NCI-H128 (cell line): ENCODE measurements around the gene PPP1R12C.
"Not testable (repeated sequence)": the region's sequence is repeated elsewhere in the genome, so short reads cannot be mapped to it uniquely, and the experiment has no call there.

Experiments used
- DNase-seq: peaks from one replicate; lab custom pipeline; 2025; ENCODE audit not compliant: unreplicated experiment; lab: John Stamatoyannopoulos, UW

The PPP1R12C gene

DNA sequence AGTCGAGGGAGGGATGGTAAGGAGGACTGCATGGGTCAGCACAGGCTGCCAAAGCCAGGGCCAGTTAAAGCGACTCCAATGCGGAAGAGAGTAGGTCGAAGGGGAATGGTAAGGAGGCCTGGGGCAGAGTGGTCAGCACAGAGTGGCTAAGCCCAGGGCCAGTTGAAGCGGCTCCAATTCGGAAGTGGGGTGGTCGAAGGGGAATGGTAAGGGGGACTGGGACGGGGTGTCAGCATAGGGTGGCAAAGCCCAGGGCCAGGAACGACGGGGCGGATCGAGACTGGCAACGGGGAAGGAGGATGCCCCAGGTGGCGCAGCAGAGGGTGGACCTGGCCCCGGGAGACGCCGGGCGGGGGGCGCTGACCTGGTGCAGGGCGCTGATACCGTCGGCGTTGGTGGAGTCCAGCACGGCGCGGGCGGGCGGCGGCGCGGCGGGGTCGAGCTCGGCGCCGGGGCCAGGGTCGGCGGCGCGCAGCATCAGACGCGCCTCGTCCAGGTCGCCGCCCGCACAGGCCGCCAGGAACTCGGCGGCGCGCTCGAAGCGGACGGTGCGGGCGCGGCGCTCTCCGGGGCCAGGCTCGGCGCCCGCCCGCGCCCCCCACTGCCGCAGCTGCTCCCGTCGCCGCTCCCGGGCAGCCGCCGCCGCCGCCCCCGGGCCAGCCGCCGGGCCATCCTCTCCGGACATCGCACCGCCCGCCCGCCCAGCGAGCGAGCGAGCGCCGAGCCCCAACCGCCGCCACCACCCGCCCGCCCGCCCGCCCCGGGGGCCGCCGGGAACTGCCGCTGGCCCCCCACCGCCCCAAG, at the start of gene PPP1R12C:
TSS of gene PPP1R12C (minus strand) at position 779 of the 804 bp plus-strand sequence. CDS start at position 685, 94 bp downstream.
- no peak for DNase-seq

DNA sequence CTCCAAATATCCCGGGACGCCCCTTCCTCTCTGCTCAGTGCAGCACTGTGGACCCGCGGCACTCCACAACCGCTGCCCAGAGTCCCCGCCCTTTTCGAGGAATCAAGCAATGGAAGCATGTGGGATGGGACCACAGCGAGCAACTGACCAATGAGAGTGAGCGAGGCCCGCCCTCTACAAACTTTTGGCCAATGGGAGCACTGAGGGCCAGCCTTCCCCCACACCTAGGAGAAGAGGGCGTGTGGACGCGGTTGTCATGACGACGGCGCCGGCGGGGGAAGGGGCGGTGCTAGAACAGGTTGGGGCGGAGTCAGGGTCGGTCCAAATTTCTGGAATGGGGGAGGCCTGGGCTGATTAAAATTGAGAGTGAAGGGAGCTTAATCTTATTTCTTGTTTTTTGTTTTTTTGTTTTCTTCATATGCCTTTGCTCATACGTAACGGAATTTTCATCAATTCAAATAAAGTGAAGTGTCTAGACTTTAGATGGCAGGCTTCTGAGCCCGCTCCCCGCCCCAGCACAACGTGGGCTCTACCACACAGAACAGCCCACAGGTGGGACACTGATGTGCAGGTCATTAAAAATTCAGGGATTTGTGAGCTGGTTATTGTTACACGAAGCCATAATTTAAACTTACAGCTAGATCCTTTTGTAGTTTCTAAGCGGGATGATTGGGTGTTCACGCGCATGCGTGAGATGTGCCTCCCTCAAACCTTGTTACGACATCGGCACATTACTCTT, 49.3 kb upstream of the PPP1R12C start, which contains the start of gene DNAAF3:
TSS of gene DNAAF3 (minus strand) at position 84 of the 739 bp plus-strand sequence. CDS start 200 bp downstream, outside the sequence.
- peak; percentile 89 for DNase-seq

DNA sequence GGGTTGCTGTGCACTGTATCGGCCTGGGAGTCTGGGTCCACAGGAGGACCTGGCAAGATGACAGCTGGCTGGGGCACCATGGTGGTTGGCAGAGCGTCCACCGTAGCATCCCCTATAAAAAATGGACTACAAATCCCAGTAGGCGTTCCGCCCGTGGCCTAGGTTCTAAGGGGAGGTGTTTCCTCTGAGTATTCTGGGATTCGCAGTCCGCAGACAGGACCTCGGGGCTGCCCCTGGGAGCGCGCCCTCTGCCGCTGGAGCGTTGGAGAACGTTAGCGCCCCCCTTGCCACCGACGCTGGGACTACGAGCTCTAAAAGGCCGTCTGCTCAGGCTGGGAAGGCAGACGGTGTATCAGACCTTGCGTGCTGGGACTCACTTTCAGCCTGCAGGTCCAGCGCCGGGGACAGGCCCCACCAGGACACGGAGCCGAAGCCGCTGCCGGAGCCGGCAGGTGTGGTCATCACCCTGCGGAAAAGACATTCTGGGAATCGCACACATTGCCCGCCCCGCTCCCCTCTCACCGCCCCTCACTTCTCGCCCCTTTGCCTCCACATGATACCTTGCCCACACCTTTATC, 48.6 kb upstream of the PPP1R12C start:
- DNase-seq = peak; percentile 34

DNA sequence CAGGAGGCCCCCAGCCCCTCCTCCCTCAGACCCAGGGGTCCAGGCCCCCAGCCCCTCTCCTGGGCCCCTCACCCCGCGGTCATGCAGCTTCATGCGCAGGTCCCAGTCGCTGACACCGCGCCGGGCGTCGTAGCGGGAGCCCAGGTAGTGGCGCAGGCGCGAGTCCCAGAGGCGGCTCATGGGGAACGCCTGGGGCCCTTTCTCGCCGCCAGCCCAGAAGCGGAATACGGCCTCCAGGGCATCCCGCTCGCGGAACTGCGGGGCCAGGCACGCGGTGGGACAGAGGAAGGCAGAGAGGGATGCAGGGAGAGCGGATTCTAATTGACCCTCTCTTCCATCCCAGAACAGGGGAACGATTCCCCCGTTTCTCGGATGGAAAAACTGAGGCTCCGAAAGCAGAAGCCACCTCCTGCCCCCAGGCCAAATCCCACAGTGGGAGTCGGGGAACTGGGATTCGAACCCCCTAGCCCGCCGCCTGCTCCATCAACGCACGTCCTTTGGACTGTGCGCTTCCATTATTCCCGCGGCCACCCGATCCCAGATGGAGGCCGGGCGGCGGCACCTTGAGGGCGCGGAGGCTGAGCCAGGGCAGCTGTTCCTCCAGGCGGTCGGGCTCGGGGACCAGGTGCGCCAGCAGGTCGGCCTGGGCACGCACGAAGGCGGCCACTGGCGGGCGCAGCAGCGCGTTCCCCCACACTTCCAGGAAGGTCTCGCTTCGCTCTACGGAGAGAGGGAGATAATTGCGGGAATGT, 44.3 kb upstream of the PPP1R12C start:
- DNase-seq = no peak

DNA sequence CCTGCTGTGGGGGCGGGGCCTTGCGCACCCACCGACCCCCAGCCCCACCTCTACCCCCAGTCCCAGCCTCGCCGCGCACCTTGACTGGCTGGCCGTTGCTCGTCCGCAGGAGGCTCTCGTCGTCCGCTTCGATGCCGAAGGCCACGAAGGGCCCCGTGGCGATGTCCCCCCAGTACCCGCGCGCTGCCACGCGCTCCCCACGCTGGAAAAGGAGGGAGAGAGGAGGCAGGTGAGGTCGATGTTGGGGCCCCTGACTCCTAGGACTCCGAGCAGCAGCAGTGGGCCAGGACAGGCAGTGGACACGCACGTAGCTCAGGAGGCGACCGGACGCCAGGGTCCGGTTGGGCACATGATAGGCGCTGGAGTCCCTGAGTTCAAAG, 43.5 kb upstream of the PPP1R12C start:
- DNase-seq = no peak

DNA sequence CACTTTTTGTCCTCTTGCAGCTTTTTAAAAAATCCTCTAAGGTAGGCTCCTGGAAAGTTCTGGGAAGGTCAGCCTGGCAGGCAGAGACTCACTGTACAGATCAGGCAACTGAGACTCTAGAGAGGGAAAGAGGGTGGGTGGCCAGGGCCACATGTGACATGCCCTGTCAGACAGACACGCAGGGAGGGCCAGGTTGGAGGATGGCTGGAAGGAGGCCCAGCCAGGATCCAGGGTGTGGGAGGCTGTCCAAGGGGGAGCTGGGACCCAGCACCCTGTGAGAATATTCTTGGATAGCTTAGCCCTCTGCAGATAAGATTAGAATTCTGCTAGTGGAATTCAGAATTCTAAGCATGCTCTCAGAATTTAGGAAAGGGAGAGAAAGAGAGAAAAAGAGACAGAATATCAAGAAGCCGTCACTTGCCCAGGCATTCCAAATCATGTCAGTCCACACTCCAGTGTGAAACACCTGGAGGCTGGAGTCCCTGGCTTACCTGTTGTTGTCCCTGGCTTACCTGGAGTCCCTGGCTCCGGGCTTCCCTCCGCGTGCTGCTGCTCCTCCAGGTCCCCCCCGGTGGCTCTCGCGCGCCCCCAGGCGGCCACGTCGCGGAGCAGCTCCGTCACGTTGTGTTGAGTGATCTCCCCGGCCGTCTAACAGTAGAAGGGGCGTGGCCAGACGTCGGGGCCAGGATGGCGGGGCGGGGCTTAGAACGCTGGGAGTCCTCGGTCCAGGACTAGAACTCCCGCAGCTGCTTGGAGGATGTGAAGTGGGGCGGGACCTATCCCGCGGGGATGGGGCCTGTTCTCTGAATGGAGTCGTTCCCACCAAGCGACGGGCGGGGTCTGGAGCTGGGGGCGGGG, 42.9 kb upstream of the PPP1R12C start:
- DNase-seq = peak; percentile 87

DNA sequence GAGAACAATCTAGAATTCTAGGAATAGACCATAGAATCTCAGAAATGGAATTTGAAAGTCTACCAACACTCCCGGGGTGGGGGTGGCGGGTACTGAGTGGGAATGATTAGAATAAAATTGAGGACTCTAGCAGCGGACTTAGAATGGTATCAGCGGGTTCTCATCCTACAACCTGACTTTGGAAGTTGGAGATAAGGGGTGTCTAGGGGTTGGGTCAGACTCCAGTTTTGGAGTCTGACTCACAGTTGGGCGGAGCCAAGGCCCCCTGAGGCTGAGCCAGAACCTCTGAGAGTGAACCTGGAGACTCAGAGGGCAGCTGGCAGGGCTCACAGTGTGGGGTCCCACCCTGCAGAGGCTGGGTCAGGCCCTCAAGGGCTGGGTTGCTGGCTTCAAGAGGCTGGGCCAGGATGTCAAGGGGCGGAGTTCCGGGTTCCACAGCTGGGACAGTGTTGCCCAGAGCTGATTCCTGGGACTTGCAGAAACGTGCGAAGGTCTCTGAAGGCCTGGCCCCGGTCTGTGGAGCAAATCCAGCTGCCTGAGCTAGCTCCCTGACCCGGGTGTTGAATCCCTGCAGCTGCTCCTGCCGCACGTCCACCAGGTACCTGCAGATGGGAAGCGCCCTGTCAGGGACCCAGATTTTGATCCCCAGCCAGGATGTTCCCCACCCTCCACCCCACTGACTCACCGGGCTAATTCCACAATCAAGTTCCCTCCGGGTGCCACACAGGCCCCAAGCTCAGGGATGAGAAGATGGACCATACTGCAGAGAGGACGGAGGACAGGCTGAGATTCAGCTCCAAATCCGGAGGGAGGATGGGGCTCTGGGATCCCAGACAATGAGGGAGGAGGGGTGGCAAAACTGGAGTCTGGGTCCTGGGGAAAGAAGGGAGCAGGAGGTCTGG, 41.7 kb upstream of the PPP1R12C start:
- DNase-seq = no peak

DNA sequence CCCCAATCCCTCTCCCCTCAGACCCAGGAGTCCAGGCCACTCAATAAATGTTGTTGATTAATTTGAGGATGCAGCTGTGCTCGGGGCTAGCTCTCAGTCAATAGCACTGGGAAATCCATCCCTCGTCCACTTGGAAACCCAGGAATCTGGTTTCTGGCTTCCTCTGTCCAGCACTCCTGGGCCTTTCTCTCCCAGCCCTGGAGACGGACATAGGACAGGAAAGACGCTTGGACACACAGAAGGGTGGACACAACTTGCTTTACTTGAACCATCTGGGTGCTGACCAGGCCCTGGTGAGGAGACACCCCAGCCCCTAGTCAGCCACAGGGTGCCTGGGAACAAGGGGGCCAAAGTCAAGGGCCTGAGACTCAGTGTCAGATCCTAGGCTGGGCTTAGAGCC, 41.0 kb upstream of the PPP1R12C start:
- DNase-seq = no peak

DNA sequence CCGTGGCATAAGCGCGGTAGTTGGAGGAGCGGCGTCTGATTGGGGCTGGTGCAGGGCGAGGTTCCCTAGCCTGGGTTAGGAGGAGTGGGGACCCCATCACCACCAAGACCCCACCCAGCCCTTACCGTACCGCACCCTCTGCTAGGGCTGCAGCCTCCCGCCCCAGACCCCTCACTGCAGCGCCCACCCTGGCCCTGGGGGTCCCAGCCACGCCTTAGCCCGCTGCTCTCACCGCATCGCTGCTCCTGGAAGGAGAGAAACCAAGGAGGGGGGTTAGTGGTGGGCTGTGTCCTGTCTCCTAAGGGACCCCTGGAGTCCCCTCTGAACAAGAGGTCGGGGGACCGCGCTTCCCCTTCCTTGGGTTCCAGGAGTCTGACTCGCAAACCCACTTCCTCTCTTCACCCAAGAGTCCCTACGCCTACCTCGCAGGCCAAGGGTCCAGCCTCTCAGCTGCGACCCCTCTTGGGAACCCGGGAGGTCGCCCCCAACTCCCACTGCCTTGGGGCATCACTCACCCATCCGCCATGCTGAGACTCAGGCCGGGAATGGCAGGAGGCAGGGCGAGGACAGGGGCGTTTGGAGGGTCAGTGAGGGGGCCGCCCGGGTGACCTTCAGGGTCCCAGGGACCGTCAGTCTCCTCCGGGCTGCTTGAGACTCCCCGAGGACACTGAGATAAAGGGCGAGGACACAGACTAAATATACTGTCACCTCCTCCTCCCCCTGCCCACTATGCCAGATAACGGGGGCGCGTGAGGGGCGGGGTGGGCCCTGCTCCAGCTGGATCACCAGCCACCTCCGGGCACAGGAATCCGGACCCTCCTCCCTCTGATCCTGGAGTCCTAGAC, 39.8 kb upstream of the PPP1R12C start, which contains the start of gene TNNI3:
TSS of gene TNNI3 (minus strand) at position 669 of the 845 bp plus-strand sequence. CDS start at position 526, 143 bp downstream.
- DNase-seq = no peak

DNA sequence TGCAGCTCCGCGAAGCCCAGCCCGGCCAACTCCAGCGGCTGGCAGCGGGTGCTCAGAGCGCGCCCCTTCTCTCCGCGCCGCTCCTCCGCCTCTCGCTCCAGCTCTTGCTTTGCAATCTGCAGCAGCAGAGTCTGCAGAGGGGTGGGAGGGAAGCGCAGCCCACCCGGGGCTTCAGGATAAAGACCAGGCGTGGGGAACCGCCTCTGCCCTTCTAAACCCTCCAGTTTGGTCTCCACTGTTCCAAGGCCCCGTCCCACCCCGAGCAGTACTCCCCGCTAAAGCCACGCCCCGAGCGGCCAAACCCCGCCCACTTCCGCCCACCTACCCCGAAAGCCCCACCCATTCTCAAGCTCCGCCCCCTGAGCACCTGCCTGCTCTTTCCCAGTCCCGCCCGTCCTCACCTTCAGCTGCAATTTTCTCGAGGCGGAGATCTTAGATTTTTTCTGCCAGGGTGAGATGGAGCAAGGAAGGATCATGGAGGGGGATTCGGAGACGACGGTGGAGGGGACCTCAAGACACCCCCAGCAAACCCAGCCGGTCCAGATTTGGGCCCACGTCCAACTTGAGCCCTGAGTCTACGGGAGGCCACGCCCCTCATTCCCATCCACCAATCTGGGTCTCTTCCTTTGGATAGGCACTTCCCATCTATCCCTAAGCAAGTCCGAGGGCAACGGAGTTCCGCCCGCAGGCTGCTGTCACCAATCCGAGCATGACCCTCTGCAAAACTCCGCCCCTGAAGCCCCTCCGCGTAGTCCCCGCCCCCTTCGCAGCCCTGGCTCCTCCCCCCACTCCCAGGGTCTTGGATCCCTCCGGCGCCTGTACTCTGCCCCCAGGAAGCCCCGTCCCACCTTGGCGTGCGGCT, 39.0 kb upstream of the PPP1R12C start:
- DNase-seq = no peak

DNA sequence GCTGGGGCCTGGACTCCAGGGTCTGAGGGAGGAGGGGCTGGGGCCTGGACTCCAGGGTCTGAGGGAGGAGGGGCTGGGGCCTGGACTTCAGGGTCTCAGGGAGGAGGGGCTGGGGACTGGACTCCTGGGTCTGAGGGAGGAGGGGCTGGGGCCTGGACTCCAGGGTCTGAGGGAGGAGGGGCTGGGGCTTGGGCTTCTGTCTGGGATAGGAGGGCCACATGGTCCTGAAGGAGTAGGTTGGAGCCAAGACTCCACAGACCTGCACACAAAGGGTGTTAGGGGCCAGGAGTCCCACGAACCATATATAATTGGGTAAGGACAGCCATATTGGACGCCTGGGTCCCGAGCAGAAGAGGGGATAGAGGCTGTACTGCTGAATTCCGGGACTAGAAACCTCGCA, 38.3 kb upstream of the PPP1R12C start:
- not testable (repeated sequence) for DNase-seq

DNA sequence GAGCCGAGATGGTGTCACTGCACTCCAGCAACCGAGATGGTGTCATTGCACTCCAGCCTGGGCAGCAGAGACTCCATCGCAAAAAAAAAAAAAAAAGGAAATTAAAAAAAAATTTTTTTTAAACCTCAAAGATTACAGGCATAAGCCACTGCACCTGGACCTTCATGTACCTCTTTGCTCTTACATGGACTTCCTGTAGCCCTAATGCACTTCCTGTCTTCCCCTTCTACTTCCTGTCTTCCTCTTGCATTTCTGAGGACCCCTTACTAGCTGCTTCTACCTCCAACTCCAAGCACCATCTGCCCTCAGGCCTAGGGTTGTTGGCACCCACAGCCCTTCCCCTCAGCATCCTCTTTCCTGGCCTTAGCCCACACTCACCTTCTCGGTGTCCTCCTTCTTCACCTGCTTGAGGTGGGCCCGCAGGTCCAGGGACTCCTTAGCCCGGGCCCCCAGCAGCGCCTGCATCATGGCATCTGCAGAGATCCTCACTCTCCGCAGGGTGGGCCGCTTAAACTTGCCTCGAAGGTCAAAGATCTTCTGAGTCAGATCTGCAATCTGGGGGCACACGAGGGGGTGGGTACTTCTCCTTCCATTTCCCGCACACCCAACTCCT, 36.3 kb upstream of the PPP1R12C start:
- no peak for DNase-seq

DNA sequence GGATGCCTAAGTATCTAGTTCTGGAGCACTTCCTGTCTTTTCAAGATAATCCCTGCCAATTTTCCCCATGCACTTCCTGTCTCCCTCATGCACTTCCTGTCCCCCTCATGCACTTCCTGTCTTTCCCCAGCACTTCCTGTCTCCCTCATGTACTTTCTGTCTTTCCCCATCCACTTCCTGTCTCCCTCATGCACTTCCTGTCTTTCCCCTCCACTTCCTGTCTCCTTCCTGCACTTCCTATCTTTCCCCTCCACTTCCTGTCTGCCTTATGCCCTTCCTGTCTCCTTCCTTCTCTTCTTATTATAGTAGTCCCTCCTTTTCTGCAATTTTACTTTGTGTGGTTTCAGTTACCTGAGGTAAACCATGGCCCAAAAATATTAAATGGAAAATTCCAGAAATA, 34.6 kb upstream of the PPP1R12C start:
- DNase-seq = no peak

DNA sequence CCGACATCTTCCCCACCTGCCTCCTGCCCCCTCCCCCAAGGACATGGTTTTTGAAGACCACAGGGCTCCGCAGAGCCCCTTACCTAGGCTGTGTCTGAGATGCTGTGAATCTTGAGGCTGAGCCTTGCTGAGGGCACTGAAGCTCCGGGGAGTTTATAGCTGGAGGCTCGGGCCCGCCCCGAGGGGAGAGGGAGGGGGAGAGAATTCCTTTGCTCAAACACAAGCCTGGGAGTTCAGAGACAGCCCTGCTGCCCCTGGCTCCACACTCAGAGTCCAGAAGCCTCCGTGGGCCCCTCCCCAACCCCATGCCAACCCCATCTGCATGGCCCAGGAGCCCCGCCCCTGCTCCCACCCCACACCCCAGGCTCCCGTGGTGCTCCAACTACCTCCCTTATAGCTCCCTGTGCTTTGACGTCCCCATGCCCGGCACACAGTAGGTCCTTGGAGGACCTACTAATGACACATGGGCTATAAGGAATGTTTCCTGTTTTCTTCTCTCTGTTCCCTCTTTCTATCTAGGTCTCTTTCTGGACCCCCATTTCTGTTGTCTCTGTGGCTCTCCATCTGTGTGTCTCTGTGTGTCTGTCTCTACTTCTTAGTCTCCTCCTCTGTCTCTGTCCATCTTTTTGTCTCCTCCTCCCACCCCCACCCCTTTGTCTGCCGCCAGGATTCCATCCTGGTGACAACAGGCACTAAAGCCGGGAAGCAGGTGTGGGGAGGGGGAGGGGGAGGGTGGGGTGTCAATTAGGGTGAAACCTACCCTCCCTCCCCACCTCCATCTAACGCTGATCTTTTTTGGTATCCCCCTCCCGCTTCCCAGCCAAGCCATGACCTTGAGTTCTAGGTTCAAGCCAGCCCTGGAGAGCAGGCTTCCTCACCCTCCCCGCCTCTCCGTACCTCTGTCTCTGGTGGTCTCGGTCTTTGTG, 31.9 kb upstream of the PPP1R12C start, which contains the start of gene TNNT1:
TSS of gene TNNT1 (minus strand) at position 129 of the 926 bp plus-strand sequence. CDS start 2,049 bp downstream, outside the sequence.
- no peak for DNase-seq

DNA sequence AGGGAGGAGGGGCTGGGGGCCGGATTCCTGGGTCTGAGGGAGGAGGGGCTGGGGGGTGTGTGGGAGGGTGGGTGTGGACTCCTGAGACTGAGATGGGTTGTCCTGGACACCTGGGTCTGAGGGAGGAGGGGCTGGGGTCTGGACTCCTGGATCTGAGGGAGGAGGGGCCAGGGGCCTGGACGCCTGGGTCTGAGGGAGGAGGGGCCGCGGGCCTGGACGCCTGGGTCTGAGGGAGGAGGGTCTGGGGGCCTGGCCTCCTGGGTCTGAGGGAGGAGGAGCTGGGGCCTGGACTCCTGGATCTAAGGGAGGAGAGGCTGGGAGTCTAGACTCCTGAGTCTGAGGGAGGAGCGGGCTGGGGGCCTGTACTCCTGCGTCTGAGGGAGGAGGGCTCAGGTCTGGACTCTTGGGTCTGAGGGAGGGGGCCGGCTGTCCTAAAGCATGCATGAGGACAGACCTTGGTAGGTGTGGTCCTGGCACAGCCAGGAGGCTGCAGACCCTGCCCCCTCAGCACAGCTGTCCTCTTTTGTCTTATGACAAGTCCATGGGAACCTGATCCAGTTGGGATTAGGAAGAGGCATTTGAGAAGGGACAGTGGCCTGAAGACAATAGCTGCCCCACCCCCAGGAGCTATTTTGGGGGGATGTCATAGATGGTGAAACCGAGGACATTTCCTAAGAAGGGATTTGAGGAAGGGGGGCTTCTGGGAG, 30.3 kb upstream of the PPP1R12C start:
- no peak for DNase-seq
